ENCODE measurements around the gene MRPL1. TPM values are rescaled to one million over a fixed set of nuclear protein-coding genes. Genes with fewer than 3 reads are reported as not detected.

Gene MRPL1
- total RNA-seq, 1 donor from 2014 or later: 50.8 TPM

DNA sequence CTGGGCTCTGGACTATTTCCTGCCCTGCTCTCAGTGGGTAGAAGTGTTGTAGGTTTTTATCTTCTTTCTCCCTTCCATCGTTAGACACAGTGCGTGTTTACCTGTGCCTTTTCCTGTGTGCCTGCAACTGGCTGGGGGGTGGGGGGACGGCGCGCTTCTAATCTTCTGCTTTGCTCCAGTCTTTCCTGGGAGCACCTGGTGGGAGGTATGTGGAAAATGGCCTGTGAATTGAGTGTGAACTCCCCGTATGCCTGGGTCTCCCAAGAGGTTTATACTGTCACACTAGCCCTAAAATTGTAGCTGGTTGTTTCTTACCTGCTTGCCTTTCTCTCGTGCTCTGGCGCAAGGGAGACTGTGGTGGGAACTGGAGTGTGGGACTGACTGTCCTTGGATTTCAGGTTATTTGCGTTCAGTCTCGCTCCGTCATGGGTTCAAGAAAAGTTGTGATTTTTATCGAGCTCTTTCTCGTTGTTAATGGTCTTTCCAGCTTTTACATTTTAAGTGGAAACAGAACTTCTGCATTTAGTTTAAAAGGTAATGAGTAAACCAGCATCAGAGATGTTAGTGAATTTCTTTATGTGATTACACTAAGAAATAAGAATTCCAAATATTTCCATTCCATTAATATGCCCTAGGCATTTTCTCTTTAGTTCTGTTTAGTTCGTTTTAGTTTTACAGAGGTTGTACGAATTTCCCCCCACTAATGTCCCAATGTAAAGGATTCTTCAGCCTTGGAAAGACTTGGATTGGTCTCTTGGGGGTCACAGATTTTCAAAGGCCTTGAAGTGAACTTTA, 15.3 kb downstream of the MRPL1 start:
- peaks cover 36% of the 10 kb centered on the region for H3K36me3 ChIP-seq
- H3K27me3 ChIP-seq (ENCODE audit: low read depth): no peaks in the 10 kb centered on the region
- H3K9me3 ChIP-seq (replicated peaks): no peaks in the 10 kb centered on the region
- H3K4me1 ChIP-seq: peaks cover 4% of the 10 kb centered on the region
- intact Hi-C loops (cut with micrococcal nuclease): no loop called here
- TF ChIP-seq, protein P1, sequence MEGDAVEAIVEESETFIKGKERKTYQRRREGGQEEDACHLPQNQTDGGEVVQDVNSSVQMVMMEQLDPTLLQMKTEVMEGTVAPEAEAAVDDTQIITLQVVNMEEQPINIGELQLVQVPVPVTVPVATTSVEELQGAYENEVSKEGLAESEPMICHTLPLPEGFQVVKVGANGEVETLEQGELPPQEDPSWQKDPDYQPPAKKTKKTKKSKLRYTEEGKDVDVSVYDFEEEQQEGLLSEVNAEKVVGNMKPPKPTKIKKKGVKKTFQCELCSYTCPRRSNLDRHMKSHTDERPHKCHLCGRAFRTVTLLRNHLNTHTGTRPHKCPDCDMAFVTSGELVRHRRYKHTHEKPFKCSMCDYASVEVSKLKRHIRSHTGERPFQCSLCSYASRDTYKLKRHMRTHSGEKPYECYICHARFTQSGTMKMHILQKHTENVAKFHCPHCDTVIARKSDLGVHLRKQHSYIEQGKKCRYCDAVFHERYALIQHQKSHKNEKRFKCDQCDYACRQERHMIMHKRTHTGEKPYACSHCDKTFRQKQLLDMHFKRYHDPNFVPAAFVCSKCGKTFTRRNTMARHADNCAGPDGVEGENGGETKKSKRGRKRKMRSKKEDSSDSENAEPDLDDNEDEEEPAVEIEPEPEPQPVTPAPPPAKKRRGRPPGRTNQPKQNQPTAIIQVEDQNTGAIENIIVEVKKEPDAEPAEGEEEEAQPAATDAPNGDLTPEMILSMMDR (IDR thresholded peaks at IDR 0.05; ENCODE audit: borderline replicate concordance): no peak
- no peak for DNase-seq
- no peak overlapping the region for H3K4me3 ChIP-seq
- H3K27ac ChIP-seq (replicated peaks): no peak overlapping the region

DNA sequence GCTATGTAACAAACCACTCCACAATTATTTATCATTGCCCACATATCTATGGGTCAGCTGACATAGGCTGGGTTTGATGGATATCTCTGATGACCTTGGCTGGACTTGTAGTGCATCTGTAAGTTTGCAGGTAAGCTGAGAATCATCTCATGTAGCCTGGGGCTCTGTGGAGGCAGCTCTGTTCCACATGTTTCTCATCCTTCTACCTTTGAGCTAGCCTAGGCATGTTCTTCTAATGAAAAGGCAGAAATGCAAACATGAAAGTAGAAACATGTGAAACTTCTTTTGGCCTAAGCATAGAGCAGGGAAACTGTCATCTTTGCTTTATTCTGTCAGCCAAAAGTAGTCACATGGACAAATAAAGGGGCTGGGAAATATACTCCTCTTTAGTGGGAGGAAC, 18.2 kb downstream of the MRPL1 start:
- Histone ChIP-seq H3K27ac (replicated peaks) (no peak overlapping the region), H3K9me3 (replicated peaks) (no peaks in the 10 kb centered on the region), H3K36me3 (peaks cover 35% of the 10 kb centered on the region), H3K27me3 (ENCODE audit: low read depth) (no peaks in the 10 kb centered on the region), H3K4me1 (peaks cover 4% of the 10 kb centered on the region), H3K4me3 (no peak overlapping the region)
- intact Hi-C loops (cut with micrococcal nuclease): no loop called here
- no peak for DNase-seq
- TF ChIP-seq, protein P1 (IDR thresholded peaks at IDR 0.05; ENCODE audit: borderline replicate concordance): no peak

DNA sequence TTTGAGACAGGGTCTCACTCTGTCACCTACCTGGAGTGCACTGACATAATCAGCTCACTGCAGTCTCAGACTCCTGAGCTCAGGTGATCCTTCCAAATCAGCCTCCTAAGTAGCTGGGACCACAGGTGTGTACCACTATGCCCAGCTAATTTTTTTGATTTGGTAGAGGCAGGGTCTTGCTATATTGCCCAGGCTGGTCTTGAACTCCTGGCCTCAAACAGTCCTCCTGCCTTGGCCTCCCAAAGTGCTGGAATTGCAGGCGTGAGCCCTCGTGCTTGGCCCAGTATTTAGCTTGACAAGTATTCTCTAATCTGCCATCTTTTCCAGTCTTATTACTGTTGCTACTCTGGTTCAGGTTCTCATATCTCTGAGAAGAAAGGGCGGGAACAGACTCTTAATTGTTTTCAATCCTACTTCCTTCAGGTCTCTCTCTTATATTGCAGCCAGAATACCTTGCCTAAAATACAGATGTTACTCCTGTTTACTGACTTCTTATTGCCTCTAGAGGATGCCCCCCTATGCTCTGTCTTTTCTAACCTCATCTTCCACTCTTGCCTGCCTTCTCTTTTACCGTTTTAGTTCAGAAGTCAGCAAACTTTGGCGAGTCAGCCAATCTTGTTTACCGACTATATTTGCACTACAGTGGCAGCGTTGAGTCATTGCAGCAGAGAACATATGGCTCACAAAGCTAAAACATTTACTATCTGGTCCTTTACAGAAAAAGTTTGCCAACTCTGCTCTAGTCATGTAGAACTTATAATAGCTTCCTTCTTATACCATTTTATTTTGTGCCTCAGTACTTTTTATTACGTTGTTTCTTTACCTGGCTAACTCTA, 19.0 kb downstream of the MRPL1 start:
- H3K4me1 ChIP-seq: peaks cover 4% of the 10 kb centered on the region
- H3K27ac ChIP-seq (replicated peaks): no peak overlapping the region
- H3K27me3 ChIP-seq (ENCODE audit: low read depth): no peaks in the 10 kb centered on the region
- no peak for DNase-seq
- peaks cover 38% of the 10 kb centered on the region for H3K36me3 ChIP-seq
- no peaks in the 10 kb centered on the region for H3K9me3 ChIP-seq (replicated peaks)
- intact Hi-C loops (cut with micrococcal nuclease): no loop called here
- H3K4me3 ChIP-seq: no peak overlapping the region
- TF ChIP-seq, protein P1 (IDR thresholded peaks at IDR 0.05; ENCODE audit: borderline replicate concordance): no peak

DNA sequence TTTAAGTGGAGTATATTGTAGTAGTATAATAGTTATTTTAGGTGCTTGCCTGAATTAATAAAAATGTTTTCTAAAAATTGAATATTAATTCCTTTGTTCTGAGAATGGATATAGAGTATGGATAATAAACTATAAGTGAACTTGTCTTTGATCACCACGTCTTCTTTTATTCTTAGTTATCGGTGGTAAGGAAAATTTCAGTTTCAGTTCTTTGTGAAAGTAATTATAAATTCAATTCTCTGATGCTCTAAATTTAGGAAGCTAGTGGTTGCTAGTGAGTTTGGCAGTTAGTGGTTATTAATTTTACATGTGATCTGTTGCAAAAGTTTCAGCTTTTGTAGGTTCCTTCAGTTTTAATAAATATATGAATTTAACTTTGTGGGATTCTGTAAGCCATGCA, 30.8 kb downstream of the MRPL1 start:
- Histone ChIP-seq H3K27me3 (ENCODE audit: low read depth) (no peaks in the 10 kb centered on the region), H3K36me3 (peaks cover 61% of the 10 kb centered on the region)

DNA sequence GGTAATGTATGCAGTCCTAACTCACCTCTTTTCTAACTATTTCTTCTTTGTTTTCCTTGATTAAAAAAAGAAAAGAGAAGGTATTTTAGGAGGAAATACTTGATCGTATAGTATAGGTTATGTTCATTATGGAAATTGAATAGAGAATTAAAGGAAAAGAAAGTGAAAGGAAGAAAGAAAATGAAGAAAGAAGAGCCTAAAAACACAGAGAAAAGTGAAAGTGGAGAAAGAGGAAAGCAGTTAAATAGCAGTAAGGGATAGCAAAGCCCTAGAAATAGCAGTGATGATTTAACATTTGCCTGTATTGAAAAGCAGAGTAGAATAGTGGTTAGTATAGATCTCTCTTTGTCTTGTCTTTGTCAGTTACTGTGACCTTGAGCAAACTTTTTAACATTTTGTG, 37.0 kb downstream of the MRPL1 start:
- Histone ChIP-seq H3K27me3 (ENCODE audit: low read depth) (no peaks in the 10 kb centered on the region), H3K36me3 (peaks cover 38% of the 10 kb centered on the region), H3K4me1 (no peaks in the 10 kb centered on the region), H3K9me3 (replicated peaks) (no peaks in the 10 kb centered on the region), H3K27ac (replicated peaks) (no peak overlapping the region), H3K4me3 (no peak overlapping the region)
- TF ChIP-seq, protein P1 (IDR thresholded peaks at IDR 0.05; ENCODE audit: borderline replicate concordance): no peak
- intact Hi-C loops (cut with micrococcal nuclease): no loop called here
- no peak for DNase-seq

More for the DNA sequence above, 30.8 kb downstream of the MRPL1 start:
- no peak for DNase-seq
- Histone ChIP-seq H3K27ac (replicated peaks) (no peak overlapping the region), H3K9me3 (replicated peaks) (no peaks in the 10 kb centered on the region), H3K4me1 (no peaks in the 10 kb centered on the region), H3K4me3 (no peak overlapping the region)
- intact Hi-C loops (cut with micrococcal nuclease): no loop called here
- TF ChIP-seq, protein P1 (IDR thresholded peaks at IDR 0.05; ENCODE audit: borderline replicate concordance): no peak
